Stomach (tissue), 9 donors: Measurements from ENCODE around the gene CABP2. TPM values are rescaled to one million over a fixed set of nuclear protein-coding genes. Genes with fewer than 3 reads are reported as not detected.

ENCODE experiments used
- DNase-seq, 2 donors: peaks; one replicate each; pipeline versions ENCODE4 v3.0.0 to v3.0.0-alpha.2; 2013 to 2019
- H3K27ac ChIP-seq, 5 donors: fragments of 200-600 bp in 4 of 5; sonication (generic) in 4 of 5; one replicate each; pipeline ENCODE4 v1.5.1; 2013 to 2019; ENCODE audit warnings: mild to moderate bottlenecking in 1 of 5, moderate library complexity in 1 of 5
- H3K27me3 ChIP-seq, 3 donors: fragments of 200-600 bp; sonication (generic); one replicate each; pipeline ENCODE4 v1.5.1; 2017 to 2019; ENCODE audit warnings: mixed run types in 1 of 3
- H3K36me3 ChIP-seq, 4 donors: fragments of 200-600 bp; sonication (generic); 1 replicate in 3 of 4; 2 replicates in 1 of 4; pipeline ENCODE4 v1.5.1; 2016 to 2019
- H3K4me1 ChIP-seq, 4 donors: fragments of 200-600 bp; sonication (generic); one replicate each; pipeline ENCODE4 v1.5.1; 2016 to 2019
- H3K4me3 ChIP-seq, 4 donors: fragments of 200-600 bp; sonication (generic) in 3 of 4; one replicate each; pipeline ENCODE4 v1.5.1; 2016 to 2019; ENCODE audit warnings: mild to moderate bottlenecking in 1 of 4
- H3K9me3 ChIP-seq, 4 donors: fragments of 200-600 bp; sonication (generic); one replicate each; pipeline ENCODE4 v1.5.1; 2016 to 2019
- CTCF ChIP-seq, 7 experiments: fragments of 450-650 bp in 4 of 7; fragments of 200-600 bp in 3 of 7; sonication (generic) in 3 of 7; IDR thresholded peaks; one replicate each; pipeline ENCODE4 v1.5.1; 2016 to 2019; ENCODE audit warnings: antibody characterized with exemption in 7 of 7, control low read depth in 2 of 7, mild to moderate bottlenecking in 1 of 7
- EP300 ChIP-seq: sonication (generic); formaldehyde crosslinking; IDR thresholded peaks from one replicate; pipeline ENCODE4 v1.6.1; 2017; ENCODE audit warnings: antibody characterized with exemption
- POLR2A ChIP-seq, 4 donors: fragments of 450-650 bp; IDR thresholded peaks; one replicate each; pipeline ENCODE4 v1.6.1; 2016; ENCODE audit warnings: antibody characterized with exemption in 4 of 4, control low read depth in 2 of 4, mild to moderate bottlenecking in 1 of 4, moderate library complexity in 1 of 4
- POLR2AphosphoS5 ChIP-seq, 3 donors: sonication (generic); formaldehyde crosslinking; IDR thresholded peaks; one replicate each; pipeline ENCODE4 v1.6.1; 2016; ENCODE audit warnings: antibody characterized with exemption in 3 of 3
- WGBS, 5 donors: extraction: QIAGEN DNeasy Blood & Tissue Kit in 3 of 5; methylation state at CpG; one replicate each; pipeline versions ENCODE4 v1.1.5 to v1.1.7; 2013 to 2018; 5-methylcytosine and 5-hydroxymethylcytosine counted together
- intact Hi-C: fragments of 100-400 bp; cut with DNase I; formaldehyde crosslinking; loops from one replicate; pipeline ENCODE4 v1.15.1; 2023; ENCODE audit warnings: low total_unique reads
- polyA plus RNA-seq, 3 donors: library from polyadenylated mRNA; stranded (reverse); fragments of 200-250 nt; gene quantifications; one replicate each; pipeline ENCODE4 v1.2.3, GENCODE V29; 2013
- total RNA-seq, 5 donors: library from RNA; depleted of rRNA; stranded (reverse); fragments of >200 nt; gene quantifications; one replicate each; pipeline versions ENCODE4 v1.1.0 to v1.2.3, GENCODE V29; 2014 to 2016
- donor health status: healthy with polysubstance abuse.
- donor health status: Bipolar disorder and iron deficiency.
- donor health status: healthy.

The CABP2 gene
- total and polyA plus RNA-seq, 8 donors, result not detected

GRCh38 chr11:67510023-67510345, 13.3 kb downstream of the CABP2 start:
- H3K27me3 ChIP-seq, result peaks cover 0 to 38% (median 0%) of the 10 kb centered on the region in 3 donors
- no peak for DNase-seq
- intact Hi-C loops, result no loop called here
- H3K36me3 ChIP-seq, result peaks cover 0 to 8% (median 4%) of the 10 kb centered on the region in 4 donors
- no peak overlapping the region for H3K4me3 ChIP-seq
- H3K27ac ChIP-seq, result no peak overlapping the region
- 29 to 41% (median 32%) methylated on average over 3 of the region's 3 CpGs for WGBS, 5 donors
- H3K4me1 ChIP-seq, result peaks cover 32 to 36% (median 36%) of the 10 kb centered on the region in 4 donors
- H3K9me3 ChIP-seq, result no peaks in the 10 kb centered on the region
- TF ChIP-seq EP300, result no peak
- no peak for TF ChIP-seq CTCF (IDR thresholded peaks at IDR 0.05)
- TF ChIP-seq POLR2A (IDR thresholded peaks at IDR 0.05), result no peak
- TF ChIP-seq POLR2AphosphoS5 (IDR thresholded peaks at IDR 0.05), result no peak

GRCh38 chr11:67508486-67509121, 14.6 kb downstream of the CABP2 start:
- peak overlapping the region; percentile 72 to 87 (median 80) for H3K4me3 ChIP-seq
- H3K4me1 ChIP-seq, result peaks cover 46 to 50% (median 48%) of the 10 kb centered on the region in 4 donors
- H3K27me3 ChIP-seq, result peaks cover 0 to 36% (median 0%) of the 10 kb centered on the region in 3 donors
- no peaks in the 10 kb centered on the region for H3K9me3 ChIP-seq
- DNase-seq, result peak; percentile 99
- 0 to 3% (median 1%) methylated on average over 19 to 57 of the region's 57 CpGs for WGBS, 5 donors
- peak overlapping the region; percentile 94 to 99 (median 98) for H3K27ac ChIP-seq
- peaks cover 0 to 8% (median 4%) of the 10 kb centered on the region in 4 donors for H3K36me3 ChIP-seq
- TF ChIP-seq EP300, result no peak
- peak in 1 of 7 experiments; percentile 5 for TF ChIP-seq CTCF (IDR thresholded peaks at IDR 0.05)
- peak in 2 of 4 donors; percentile 47 to 72 for TF ChIP-seq POLR2A (IDR thresholded peaks at IDR 0.05)
- TF ChIP-seq POLR2AphosphoS5 (IDR thresholded peaks at IDR 0.05), result peak; percentile 45 to 88 (median 87)
- intact Hi-C loops, result loop anchor here (10.0 kb wide), 1 partner anchor 74 kb away; the partner anchor contains the start of gene PTPRCAP

- H3K36me3 ChIP-seq, result peaks cover 0 to 8% (median 4%) of the 10 kb centered on the region in 4 donors
- TF ChIP-seq POLR2AphosphoS5 (IDR thresholded peaks at IDR 0.05) (peak; percentile 62 to 90 (median 88)), EP300 (no peak), CTCF (IDR thresholded peaks at IDR 0.05) (no peak), POLR2A (IDR thresholded peaks at IDR 0.05) (peak in 1 of 4 donors; percentile 86)
- peak within 1 kb of the TSS; percentile 94 to 99 (median 98) for H3K27ac ChIP-seq
- peak; percentile 100 for DNase-seq
- peak within 1 kb of the TSS; percentile 72 to 87 (median 80) for H3K4me3 ChIP-seq
- H3K27me3 ChIP-seq, result peaks cover 0 to 34% (median 0%) of the 10 kb centered on the region in 3 donors
- H3K4me1 ChIP-seq, result peaks cover 49 to 56% (median 54%) of the 10 kb centered on the region in 4 donors
- intact Hi-C loops, result loop anchor here (10.0 kb wide), 1 partner anchor 73 kb away; the partner anchor contains the start of gene PTPRCAP
- no peaks in the 10 kb centered on the region for H3K9me3 ChIP-seq
- WGBS, 5 donors, result 0 to 1% (median 0%) methylated on average over 4 to 57 of the region's 57 CpGs
Observed at GRCh38 chr11:67507864-67508485, 15.3 kb downstream of the CABP2 start, which contains the start of gene CDK2AP2. Gene CDK2AP2 (minus strand): TSS chr11:67508162. CDS start chr11:67508082, 80 bp downstream.

- Histone ChIP-seq H3K9me3 (no peaks in the 10 kb centered on the region), H3K4me3 (peak overlapping the region; percentile 72 to 87 (median 80)), H3K27ac (peak overlapping the region; percentile 94 to 99 (median 98)), H3K4me1 (peaks cover 49 to 56% (median 54%) of the 10 kb centered on the region in 4 donors), H3K27me3 (peaks cover 0 to 34% (median 0%) of the 10 kb centered on the region in 3 donors), H3K36me3 (peaks cover 0 to 10% (median 4%) of the 10 kb centered on the region in 4 donors)
- intact Hi-C loops, result loop anchor here (10.0 kb wide), 1 partner anchor 73 kb away; the partner anchor contains the start of gene PTPRCAP
- no peak for TF ChIP-seq EP300
- TF ChIP-seq POLR2AphosphoS5 (IDR thresholded peaks at IDR 0.05), result no peak
- TF ChIP-seq POLR2A (IDR thresholded peaks at IDR 0.05), result no peak
- TF ChIP-seq CTCF (IDR thresholded peaks at IDR 0.05), result no peak
- DNase-seq, result peak in 1 of 2 donors; percentile 36
- 14 to 33% (median 17%) methylated on average over 19 to 33 of the region's 33 CpGs for WGBS, 5 donors
Observed at GRCh38 chr11:67507242-67507863, 15.9 kb downstream of the CABP2 start.
